ENCODE data around the gene LRRC4C. TPM values are rescaled to one million over a fixed set of nuclear protein-coding genes. Genes with fewer than 3 reads are reported as not detected.
"Not testable (repeated sequence)": the region's sequence is repeated elsewhere in the genome, so short reads cannot be mapped to it uniquely, and the experiment has no call there.

LRRC4C gene
- total RNA-seq, 2 donors from 2014 or later: 0.84 to 0.95 TPM

- Histone ChIP-seq H3K27me3 (ENCODE audit: control insufficient read depth, insufficient read depth, low read length, poor library complexity, severe bottlenecking) (no peaks in the 10 kb centered on the region), H3K36me3 (ENCODE audit: control insufficient read depth, insufficient read depth, low read length) (no peaks in the 10 kb centered on the region), H3K9ac (ENCODE audit: extremely low read depth, low read length, poor library complexity, severe bottlenecking) (no peak overlapping the region), H3K9me3 (ENCODE audit: control insufficient read depth, low read length) (no peaks in the 10 kb centered on the region), H3K4me1 (ENCODE audit: control insufficient read depth, insufficient read depth, low read length) (no peaks in the 10 kb centered on the region), H3K27ac (ENCODE audit: low read depth, low read length) (no peak overlapping the region), H3K4me3 (ENCODE audit: low read length) (no peak overlapping the region)
- Mint-ChIP-seq H3K36me3 (ENCODE audit: low read depth) (no peaks in the 10 kb centered on the region), H3K27ac (no peak overlapping the region), H3K4me3 (no peak overlapping the region), H3K27me3 (ENCODE audit: insufficient read depth) (no peaks in the 10 kb centered on the region), H3K9me3 (no peaks in the 10 kb centered on the region), H3K4me1 (peaks cover 11% of the 10 kb centered on the region)
- DNase-seq: no peak
- TF ChIP-seq, protein P1, sequence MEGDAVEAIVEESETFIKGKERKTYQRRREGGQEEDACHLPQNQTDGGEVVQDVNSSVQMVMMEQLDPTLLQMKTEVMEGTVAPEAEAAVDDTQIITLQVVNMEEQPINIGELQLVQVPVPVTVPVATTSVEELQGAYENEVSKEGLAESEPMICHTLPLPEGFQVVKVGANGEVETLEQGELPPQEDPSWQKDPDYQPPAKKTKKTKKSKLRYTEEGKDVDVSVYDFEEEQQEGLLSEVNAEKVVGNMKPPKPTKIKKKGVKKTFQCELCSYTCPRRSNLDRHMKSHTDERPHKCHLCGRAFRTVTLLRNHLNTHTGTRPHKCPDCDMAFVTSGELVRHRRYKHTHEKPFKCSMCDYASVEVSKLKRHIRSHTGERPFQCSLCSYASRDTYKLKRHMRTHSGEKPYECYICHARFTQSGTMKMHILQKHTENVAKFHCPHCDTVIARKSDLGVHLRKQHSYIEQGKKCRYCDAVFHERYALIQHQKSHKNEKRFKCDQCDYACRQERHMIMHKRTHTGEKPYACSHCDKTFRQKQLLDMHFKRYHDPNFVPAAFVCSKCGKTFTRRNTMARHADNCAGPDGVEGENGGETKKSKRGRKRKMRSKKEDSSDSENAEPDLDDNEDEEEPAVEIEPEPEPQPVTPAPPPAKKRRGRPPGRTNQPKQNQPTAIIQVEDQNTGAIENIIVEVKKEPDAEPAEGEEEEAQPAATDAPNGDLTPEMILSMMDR (conservative IDR thresholded peaks at IDR 0.05): no peak
- 97 to 100% methylated on average over 1 to 4 of the region's 4 CpGs for WGBS, 2 experiments (ENCODE audit: insufficient coverage in 1 of 2, insufficient read length in 1 of 2)
Observed at GRCh38 chr11:41020259-41020658, 439.2 kb downstream of the LRRC4C start.

DNA sequence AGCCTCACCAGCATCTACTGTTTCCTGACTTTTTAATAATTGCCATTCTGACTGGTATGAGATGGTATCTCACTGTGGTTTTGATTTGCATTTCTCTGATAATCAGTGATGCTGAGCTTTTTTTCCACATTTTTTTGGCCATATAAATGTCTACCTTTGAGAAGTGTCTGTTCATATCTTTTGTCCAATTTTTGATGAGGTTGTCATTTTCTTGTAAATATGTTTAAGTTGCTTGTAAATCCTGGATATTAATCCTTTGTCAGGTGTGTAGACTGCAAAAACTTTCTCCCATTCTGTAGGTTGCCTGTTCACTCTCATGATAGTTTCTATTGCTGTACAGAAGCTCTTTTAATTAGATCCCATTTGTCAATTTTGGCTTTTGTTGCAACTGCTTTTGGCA, 439.8 kb downstream of the LRRC4C start:
- not testable (repeated sequence) for H3K4me1 ChIP-seq (ENCODE audit: control insufficient read depth, insufficient read depth, low read length); DNase-seq; H3K9me3 Mint-ChIP-seq; H3K27ac ChIP-seq (ENCODE audit: low read depth, low read length); H3K36me3 Mint-ChIP-seq (ENCODE audit: low read depth); H3K36me3 ChIP-seq (ENCODE audit: control insufficient read depth, insufficient read depth, low read length); H3K4me3 ChIP-seq (ENCODE audit: low read length); H3K4me3 Mint-ChIP-seq; H3K27me3 Mint-ChIP-seq (ENCODE audit: insufficient read depth); H3K27me3 ChIP-seq (ENCODE audit: control insufficient read depth, insufficient read depth, low read length, poor library complexity, severe bottlenecking); H3K9ac ChIP-seq (ENCODE audit: extremely low read depth, low read length, poor library complexity, severe bottlenecking); H3K9me3 ChIP-seq (ENCODE audit: control insufficient read depth, low read length); H3K27ac Mint-ChIP-seq
- peaks cover 11% of the 10 kb centered on the region for H3K4me1 Mint-ChIP-seq

GRCh38 chr11:41018224-41018623, 441.2 kb downstream of the LRRC4C start:
- Mint-ChIP-seq H3K4me3 (no peak overlapping the region), H3K36me3 (ENCODE audit: low read depth) (no peaks in the 10 kb centered on the region), H3K4me1 (peaks cover 11% of the 10 kb centered on the region), H3K27ac (no peak overlapping the region), H3K27me3 (ENCODE audit: insufficient read depth) (no peaks in the 10 kb centered on the region), H3K9me3 (no peaks in the 10 kb centered on the region)
- Histone ChIP-seq H3K4me1 (ENCODE audit: control insufficient read depth, insufficient read depth, low read length) (no peaks in the 10 kb centered on the region), H3K27ac (ENCODE audit: low read depth, low read length) (no peak overlapping the region), H3K9me3 (ENCODE audit: control insufficient read depth, low read length) (no peaks in the 10 kb centered on the region), H3K27me3 (ENCODE audit: control insufficient read depth, insufficient read depth, low read length, poor library complexity, severe bottlenecking) (no peaks in the 10 kb centered on the region), H3K9ac (ENCODE audit: extremely low read depth, low read length, poor library complexity, severe bottlenecking) (no peak overlapping the region), H3K36me3 (ENCODE audit: control insufficient read depth, insufficient read depth, low read length) (no peaks in the 10 kb centered on the region), H3K4me3 (ENCODE audit: low read length) (no peak overlapping the region)
- 60 to 65% methylated on average over 2 to 3 of the region's 3 CpGs for WGBS, 2 experiments (ENCODE audit: insufficient coverage in 1 of 2, insufficient read length in 1 of 2)
- no peak for DNase-seq
- TF ChIP-seq, protein P1 (conservative IDR thresholded peaks at IDR 0.05): no peak

DNA sequence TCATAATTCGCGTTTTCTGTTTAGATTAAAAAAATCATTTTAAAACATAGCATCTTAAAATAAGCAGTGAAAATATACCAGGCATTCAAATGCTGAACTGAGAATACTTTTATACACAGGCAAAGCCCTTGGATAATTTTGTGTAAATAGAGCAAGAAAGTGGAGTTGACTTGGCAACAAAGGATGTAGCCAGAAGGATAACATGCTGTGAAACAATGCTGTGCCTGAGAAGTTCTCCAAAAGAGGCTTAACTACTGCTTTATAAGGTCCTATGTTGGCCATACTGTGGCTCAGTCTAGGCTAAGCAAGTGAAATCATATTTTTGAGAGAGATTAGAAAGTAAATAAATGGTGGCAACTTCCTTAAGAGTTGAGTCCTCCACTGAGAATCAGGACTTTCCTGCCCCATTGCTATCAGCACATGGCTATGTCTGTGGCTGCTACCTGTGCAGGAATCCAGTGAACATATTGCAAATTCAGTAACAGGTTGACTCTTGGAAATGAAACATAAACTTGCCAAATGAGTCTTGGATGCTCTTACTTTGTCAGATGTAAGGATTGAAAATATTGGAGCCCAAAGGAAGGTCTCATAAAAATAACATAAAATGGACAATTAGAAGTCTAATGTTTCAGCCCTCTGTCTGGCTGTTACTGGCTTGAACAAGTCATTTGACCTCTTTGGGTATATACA, 448.9 kb downstream of the LRRC4C start:
- H3K4me3 ChIP-seq (ENCODE audit: low read length): no peak overlapping the region
- H3K27ac Mint-ChIP-seq: no peak overlapping the region
- no peak overlapping the region for H3K4me3 Mint-ChIP-seq
- no peak overlapping the region for H3K27ac ChIP-seq (ENCODE audit: low read depth, low read length)
- no peaks in the 10 kb centered on the region for H3K27me3 ChIP-seq (ENCODE audit: control insufficient read depth, insufficient read depth, low read length, poor library complexity, severe bottlenecking)
- H3K36me3 Mint-ChIP-seq (ENCODE audit: low read depth): no peaks in the 10 kb centered on the region
- H3K27me3 Mint-ChIP-seq (ENCODE audit: insufficient read depth): no peaks in the 10 kb centered on the region
- no peaks in the 10 kb centered on the region for H3K9me3 Mint-ChIP-seq
- no peak overlapping the region for H3K9ac ChIP-seq (ENCODE audit: extremely low read depth, low read length, poor library complexity, severe bottlenecking)
- no peaks in the 10 kb centered on the region for H3K4me1 Mint-ChIP-seq
- no peaks in the 10 kb centered on the region for H3K4me1 ChIP-seq (ENCODE audit: control insufficient read depth, insufficient read depth, low read length)
- no peak for DNase-seq
- no peaks in the 10 kb centered on the region for H3K36me3 ChIP-seq (ENCODE audit: control insufficient read depth, insufficient read depth, low read length)
- TF ChIP-seq, protein P1 (conservative IDR thresholded peaks at IDR 0.05): no peak
- H3K9me3 ChIP-seq (ENCODE audit: control insufficient read depth, low read length): no peaks in the 10 kb centered on the region
- 100% methylated on average over 2 of the region's 2 CpGs; no CpG with 5 or more reads in 1 of the 2 experiments for WGBS, 2 experiments (ENCODE audit: insufficient coverage in 1 of 2, insufficient read length in 1 of 2)

All from endodermal cell (in vitro differentiated cells).